WTC11 (cell line): Measurements from ENCODE around the gene ATP6AP1. TPM values are rescaled to one million over a fixed set of nuclear protein-coding genes. Genes with fewer than 3 reads are reported as not detected.

ENCODE experiments used
- ATAC-seq: fragments of 200-7000 bp; cut with Tn5 transposase; 2 replicates; pipeline ENCODE4 v1.10.0; 2021; ENCODE audit warnings: mild to moderate bottlenecking, moderate library complexity
- CTCF ChIA-PET: fragments of 300-600 bp; sonication (Branson Sonifier 250); formaldehyde crosslinking; loops from one replicate; lab custom pipeline; 2021; ENCODE audit warnings: antibody characterized with exemption; lab: Charles Lee
- POLR2A ChIA-PET: fragments of 350-600 bp; sonication (Branson Sonifier 250); formaldehyde crosslinking; loops from one replicate; lab custom pipeline; 2021; ENCODE audit warnings: antibody characterized with exemption; lab: Charles Lee
- DNase-seq: peaks from one replicate; pipeline ENCODE4 v3.0.0; 2021; ENCODE audit warnings: low spot score
- H3K27ac Mint-ChIP-seq: 2 replicates; pipeline ENCODE4 v1.8.0; 2021; ENCODE audit warnings: mixed read lengths
- H3K27me3 Mint-ChIP-seq: 2 replicates; pipeline ENCODE4 v1.8.0; 2021; ENCODE audit warnings: low read depth, mild to moderate bottlenecking, moderate library complexity, mixed read lengths
- H3K36me3 Mint-ChIP-seq: 2 replicates; pipeline ENCODE4 v1.8.0; 2021; ENCODE audit warnings: mixed read lengths
- H3K4me1 Mint-ChIP-seq: 2 replicates; pipeline ENCODE4 v1.8.0; 2022; ENCODE audit warnings: mixed read lengths
- H3K4me3 Mint-ChIP-seq: 2 replicates; pipeline ENCODE4 v1.8.0; 2021; ENCODE audit warnings: mild to moderate bottlenecking, moderate library complexity, mixed read lengths
- H3K9me3 Mint-ChIP-seq: 2 replicates; pipeline ENCODE4 v1.8.0; 2021; ENCODE audit warnings: mixed read lengths
- AR ChIP-seq: fragments of 250-450 bp; sonication (Bioruptor Pico); IDR thresholded peaks from 2 replicates; pipeline ENCODE4 v1.9.0; 2021; ENCODE audit warnings: mild to moderate bottlenecking
- E2F5 ChIP-seq: sonication (generic); formaldehyde crosslinking; IDR thresholded peaks from 2 replicates; pipeline ENCODE4 v1.8.1; 2022; ENCODE audit warnings: mild to moderate bottlenecking, moderate library complexity, missing genetic modification reagents
- FOXJ3 ChIP-seq: sonication (generic); formaldehyde crosslinking; IDR thresholded peaks from 2 replicates; pipeline ENCODE4 v1.9.0; 2021; ENCODE audit warnings: missing genetic modification reagents, mild to moderate bottlenecking, borderline replicate concordance
- FOXP1 ChIP-seq: sonication (generic); formaldehyde crosslinking; IDR thresholded peaks from 2 replicates; pipeline ENCODE4 v1.8.0; 2022; ENCODE audit warnings: missing genetic modification reagents, mild to moderate bottlenecking, moderate library complexity, borderline replicate concordance
- GABPB1 ChIP-seq: sonication (generic); formaldehyde crosslinking; IDR thresholded peaks from 2 replicates; pipeline ENCODE4 v1.8.1; 2023; ENCODE audit warnings: mild to moderate bottlenecking, missing genetic modification reagents
- HMGA2 ChIP-seq: fragments of 250-450 bp; sonication (Bioruptor Pico); IDR thresholded peaks from 2 replicates; pipeline ENCODE4 v1.4.0; 2021; ENCODE audit warnings: mild to moderate bottlenecking, moderate library complexity
- KAT7 ChIP-seq: sonication (generic); formaldehyde crosslinking; IDR thresholded peaks from 2 replicates; pipeline ENCODE4 v1.8.1; 2023; ENCODE audit warnings: missing genetic modification reagents, mild to moderate bottlenecking, borderline replicate concordance
- MAX ChIP-seq: sonication (generic); formaldehyde crosslinking; IDR thresholded peaks from 2 replicates; pipeline ENCODE4 v1.8.0; 2022; ENCODE audit warnings: mild to moderate bottlenecking, missing genetic modification reagents
- MXD4 ChIP-seq: fragments of 250-450 bp; sonication (Bioruptor Pico); IDR thresholded peaks from 2 replicates; pipeline ENCODE4 v1.8.0; 2021; ENCODE audit warnings: mild to moderate bottlenecking, moderate library complexity, borderline replicate concordance
- NFATC4 ChIP-seq: fragments of 250-450 bp; sonication (Bioruptor Pico); IDR thresholded peaks from 2 replicates; pipeline ENCODE4 v1.9.0; 2021; ENCODE audit warnings: mild to moderate bottlenecking
- NR1H2 ChIP-seq: sonication (generic); formaldehyde crosslinking; IDR thresholded peaks from 2 replicates; pipeline ENCODE4 v1.9.0; 2021; ENCODE audit warnings: mild to moderate bottlenecking, moderate library complexity, missing genetic modification reagents
- PREB ChIP-seq: sonication (generic); formaldehyde crosslinking; IDR thresholded peaks from 2 replicates; pipeline ENCODE4 v1.8.1; 2022; ENCODE audit warnings: mild to moderate bottlenecking, missing genetic modification reagents, moderate library complexity, borderline replicate concordance
- RELA ChIP-seq: sonication (generic); formaldehyde crosslinking; IDR thresholded peaks from 2 replicates; pipeline ENCODE4 v1.8.1; 2022; ENCODE audit warnings: missing genetic modification reagents, mild to moderate bottlenecking, borderline replicate concordance
- SMAD4 ChIP-seq: sonication (generic); formaldehyde crosslinking; IDR thresholded peaks from 2 replicates; pipeline ENCODE4 v1.8.0; 2022; ENCODE audit warnings: mild to moderate bottlenecking, missing genetic modification reagents
- STAT6 ChIP-seq: sonication (generic); formaldehyde crosslinking; conservative IDR thresholded peaks from 2 replicates; pipeline ENCODE4 v1.8.1; 2023; ENCODE audit warnings: mild to moderate bottlenecking, low read depth, missing genetic modification reagents, moderate library complexity
- TCF7 ChIP-seq: sonication (generic); formaldehyde crosslinking; IDR thresholded peaks from 2 replicates; pipeline ENCODE4 v1.8.0; 2022; ENCODE audit warnings: mild to moderate bottlenecking, low read depth, missing genetic modification reagents, moderate library complexity
- TP53 ChIP-seq: sonication (generic); formaldehyde crosslinking; IDR thresholded peaks from 2 replicates; pipeline ENCODE4 v1.8.1; 2023; ENCODE audit warnings: mild to moderate bottlenecking, missing genetic modification reagents
- ZBTB21 ChIP-seq: sonication (generic); formaldehyde crosslinking; IDR thresholded peaks from 2 replicates; pipeline ENCODE4 v1.8.1; 2023; ENCODE audit warnings: mild to moderate bottlenecking, missing genetic modification reagents, borderline replicate concordance
- ZMAT4 ChIP-seq: fragments of 250-450 bp; sonication (Bioruptor Pico); IDR thresholded peaks from 2 replicates; pipeline ENCODE4 v1.9.0; 2021; ENCODE audit warnings: mild to moderate bottlenecking
- ZNF232 ChIP-seq: sonication (generic); formaldehyde crosslinking; IDR thresholded peaks from 2 replicates; pipeline ENCODE4 v1.8.0; 2022; ENCODE audit warnings: mild to moderate bottlenecking, missing genetic modification reagents
- total RNA-seq: library from RNA; stranded (reverse); gene quantifications from 3 replicates; pipeline ENCODE4 v1.2.3, GENCODE V29; 2021

The ATP6AP1 gene
- total RNA-seq, 1 experiment from 2014 or later, result 43.9 TPM

- TF ChIP-seq FOXP1 (no peak), FOXJ3 (CRISPR knock-in tag) (no peak), ZBTB21 (no peak), PREB (CRISPR knock-in tag) (no peak), STAT6 (CRISPR knock-in tag) (no peak), NR1H2 (CRISPR knock-in tag) (no peak), ZNF232 (CRISPR knock-in tag) (no peak)
These were observed 9.3 kb upstream of the ATP6AP1 start (continued) for GRCh38 chrX:154419189-154419588.

GRCh38 chrX:154419688-154420401, 8.6 kb upstream of the ATP6AP1 start:
- Mint-ChIP-seq H3K36me3 (peaks cover 2% of the 10 kb centered on the region; the same call in 1 of the 2 replicates), H3K27me3 (no peaks in the 10 kb centered on the region), H3K27ac (no peak overlapping the region), H3K4me3 (no peak overlapping the region), H3K4me1 (no peaks in the 10 kb centered on the region), H3K9me3 (no peaks in the 10 kb centered on the region)
- DNase-seq (no peak), ATAC-seq (no peak)
- ChIA-PET POLR2A (no interaction called here), CTCF (no interaction called here)
- TF ChIP-seq TCF7, result no peak
- TF ChIP-seq RELA (CRISPR knock-in tag), result no peak
- TF ChIP-seq MAX, result no peak
- no peak for TF ChIP-seq MXD4 (CRISPR knock-in tag)
- no peak for TF ChIP-seq FOXP1
- TF ChIP-seq ZBTB21, result no peak
- no peak for TF ChIP-seq NFATC4
- TF ChIP-seq SMAD4, result no peak
- no peak for TF ChIP-seq PREB (CRISPR knock-in tag)
- TF ChIP-seq GABPB1 (CRISPR knock-in tag), result no peak

GRCh38 chrX:154420402-154420756, 8.1 kb upstream of the ATP6AP1 start:
- H3K9me3 Mint-ChIP-seq, result no peaks in the 10 kb centered on the region
- TF ChIP-seq TP53 (CRISPR knock-in tag), result no peak
- TF ChIP-seq GABPB1 (CRISPR knock-in tag), result no peak
- TF ChIP-seq HMGA2 (CRISPR knock-in tag), result no peak
- no peak for TF ChIP-seq AR (CRISPR knock-in tag)
- TF ChIP-seq KAT7, result no peak
- TF ChIP-seq RELA (CRISPR knock-in tag), result no peak
- no peak for TF ChIP-seq ZMAT4
- TF ChIP-seq E2F5 (CRISPR knock-in tag), result no peak

More at GRCh38 chrX:154420402-154420756, 8.1 kb upstream of the ATP6AP1 start:
- POLR2A ChIA-PET, result no interaction called here
- CTCF ChIA-PET, result no interaction called here
- ATAC-seq (no peak), DNase-seq (no peak)
- Mint-ChIP-seq H3K36me3 (no peaks in the 10 kb centered on the region; the same call in 1 of the 2 replicates), H3K4me1 (no peaks in the 10 kb centered on the region), H3K27ac (no peak overlapping the region), H3K27me3 (no peaks in the 10 kb centered on the region), H3K4me3 (no peak overlapping the region)
